T-helper 2 cell treated with Interferon-gamma antibody and Interleukin-4, amounts not matched to agents 100 ng/mL and 5 ng/mL, for 36 hours (primary cell): ENCODE measurements around the gene FSHR. TPM values are rescaled to one million over a fixed set of nuclear protein-coding genes. Genes with fewer than 3 reads are reported as not detected.

Source experiments
- intact Hi-C: fragments of 100-400 bp; cut with micrococcal nuclease; formaldehyde crosslinking; loops from one replicate; pipeline ENCODE4 v1.15.1; 2023
- total RNA-seq: library from RNA; stranded (reverse); gene quantifications from 2 replicates; pipeline ENCODE4 v1.2.3, GENCODE V29; 2022

FSHR gene, protein sequence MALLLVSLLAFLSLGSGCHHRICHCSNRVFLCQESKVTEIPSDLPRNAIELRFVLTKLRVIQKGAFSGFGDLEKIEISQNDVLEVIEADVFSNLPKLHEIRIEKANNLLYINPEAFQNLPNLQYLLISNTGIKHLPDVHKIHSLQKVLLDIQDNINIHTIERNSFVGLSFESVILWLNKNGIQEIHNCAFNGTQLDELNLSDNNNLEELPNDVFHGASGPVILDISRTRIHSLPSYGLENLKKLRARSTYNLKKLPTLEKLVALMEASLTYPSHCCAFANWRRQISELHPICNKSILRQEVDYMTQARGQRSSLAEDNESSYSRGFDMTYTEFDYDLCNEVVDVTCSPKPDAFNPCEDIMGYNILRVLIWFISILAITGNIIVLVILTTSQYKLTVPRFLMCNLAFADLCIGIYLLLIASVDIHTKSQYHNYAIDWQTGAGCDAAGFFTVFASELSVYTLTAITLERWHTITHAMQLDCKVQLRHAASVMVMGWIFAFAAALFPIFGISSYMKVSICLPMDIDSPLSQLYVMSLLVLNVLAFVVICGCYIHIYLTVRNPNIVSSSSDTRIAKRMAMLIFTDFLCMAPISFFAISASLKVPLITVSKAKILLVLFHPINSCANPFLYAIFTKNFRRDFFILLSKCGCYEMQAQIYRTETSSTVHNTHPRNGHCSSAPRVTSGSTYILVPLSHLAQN
- not detected in 2 replicates for total RNA-seq

DNA sequence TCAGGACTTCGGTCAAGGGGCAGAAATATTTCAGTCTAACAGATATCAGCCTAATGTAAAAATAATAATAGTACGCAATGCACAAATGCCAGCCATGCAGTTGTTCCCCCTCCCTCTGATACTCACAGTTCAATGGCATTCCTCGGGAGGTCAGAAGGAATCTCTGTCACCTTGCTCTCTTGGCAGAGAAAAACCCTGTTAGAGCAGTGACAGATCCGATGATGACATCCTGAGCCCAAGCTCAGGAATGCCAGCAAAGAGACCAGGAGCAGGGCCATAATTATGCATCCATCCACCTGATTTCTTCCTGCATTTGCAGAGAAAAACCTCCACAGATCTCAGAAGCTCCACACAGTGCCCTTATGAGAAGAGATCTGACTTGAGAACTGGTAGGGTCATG lies at the start of gene FSHR:
TSS of gene FSHR (minus strand) at position 376 of the 400 bp plus-strand sequence. CDS start at position 278, 98 bp downstream.
- intact Hi-C loops = no loop called here

DNA sequence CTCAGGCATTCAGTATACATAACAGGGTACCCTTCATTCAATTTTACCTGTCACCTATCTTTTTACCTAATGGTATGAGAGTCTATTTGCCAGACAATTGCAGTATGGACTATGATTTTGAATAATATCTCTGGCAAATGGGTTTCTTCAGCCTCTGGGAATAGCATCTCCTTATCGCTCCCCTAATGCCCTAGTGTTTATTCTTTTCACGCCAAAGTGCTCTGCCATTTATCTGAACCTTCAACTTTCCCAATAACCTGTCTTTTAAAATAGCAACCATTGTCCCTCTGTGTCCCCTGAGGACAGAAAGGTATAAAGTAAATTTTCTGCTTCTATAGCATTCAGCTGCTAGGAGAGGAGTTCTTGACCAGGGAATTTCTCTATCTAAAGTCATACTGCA lies 45.0 kb upstream of the FSHR start:
- intact Hi-C loops = no loop called here

DNA sequence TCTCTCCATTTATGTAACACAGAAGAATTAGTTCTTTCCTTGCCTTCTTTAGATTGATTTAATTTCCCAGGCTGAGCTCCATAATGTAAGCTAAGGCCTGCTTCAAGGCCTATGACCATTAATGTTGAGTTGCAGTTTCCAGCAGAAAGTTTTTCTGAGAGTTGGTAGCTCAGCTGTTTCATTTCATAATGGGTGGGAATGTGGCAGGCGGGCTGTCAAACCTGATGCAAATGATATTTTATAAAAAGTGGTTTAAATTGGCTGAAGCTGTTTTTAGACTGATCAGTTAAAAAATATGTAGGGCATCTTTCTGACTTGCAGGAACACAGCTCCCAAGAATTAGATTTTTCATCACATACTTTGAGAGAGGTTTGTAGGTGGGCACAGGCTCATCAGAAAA lies 40.4 kb upstream of the FSHR start:
- intact Hi-C loops = no loop called here

DNA sequence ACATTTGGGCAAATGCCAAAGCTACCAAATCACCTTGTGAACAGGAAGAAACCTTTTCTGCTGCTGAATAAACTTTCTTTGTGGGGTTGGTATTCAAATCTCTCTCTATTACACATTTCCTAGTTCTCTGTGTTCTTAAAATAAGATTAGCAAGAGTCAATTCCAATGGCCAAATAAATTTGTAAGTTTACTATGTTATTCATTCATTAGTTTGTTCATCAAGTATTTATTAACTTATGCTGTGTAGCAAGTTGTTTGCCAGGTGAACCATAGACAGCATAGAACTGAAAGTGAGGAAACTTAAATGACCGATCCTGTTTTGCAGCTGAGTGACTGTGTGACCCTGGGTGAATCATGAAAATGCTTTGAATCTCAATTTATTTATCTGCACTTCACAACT lies 37.7 kb upstream of the FSHR start:
- intact Hi-C loops = no loop called here

DNA sequence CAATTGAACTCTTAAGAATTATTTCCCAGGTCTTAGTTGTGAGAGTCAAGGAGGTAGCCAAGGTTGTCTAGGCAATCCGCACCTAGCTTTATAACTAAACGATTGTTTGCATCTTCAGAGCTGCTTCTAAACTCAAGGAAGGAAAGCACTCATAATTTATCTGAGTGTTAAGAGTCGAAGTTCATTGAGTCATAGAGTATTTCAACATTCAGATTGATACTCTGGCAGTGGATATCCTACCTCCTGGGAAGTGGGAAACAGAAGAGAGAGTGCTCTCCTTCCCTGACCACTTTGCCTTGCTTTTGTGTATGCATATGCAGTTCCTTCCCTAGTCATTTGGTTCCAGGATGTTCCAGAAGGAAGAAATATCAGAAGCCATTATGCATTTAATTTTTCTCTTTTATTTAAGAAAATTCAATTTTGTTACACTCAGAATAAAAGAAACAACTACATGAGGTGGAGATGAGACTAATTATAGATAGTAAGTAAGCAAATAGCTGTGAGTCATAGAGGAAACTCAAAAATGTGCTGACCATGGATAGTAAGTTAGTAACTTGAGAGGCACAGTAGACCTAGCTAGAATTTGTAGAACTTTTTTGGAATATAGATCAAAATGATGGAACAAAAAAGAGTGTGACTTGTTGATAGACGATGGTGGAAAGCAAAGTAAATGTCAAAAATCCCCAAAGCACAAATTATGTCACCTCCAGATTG lies 35.4 kb upstream of the FSHR start:
- intact Hi-C loops = no loop called here

DNA sequence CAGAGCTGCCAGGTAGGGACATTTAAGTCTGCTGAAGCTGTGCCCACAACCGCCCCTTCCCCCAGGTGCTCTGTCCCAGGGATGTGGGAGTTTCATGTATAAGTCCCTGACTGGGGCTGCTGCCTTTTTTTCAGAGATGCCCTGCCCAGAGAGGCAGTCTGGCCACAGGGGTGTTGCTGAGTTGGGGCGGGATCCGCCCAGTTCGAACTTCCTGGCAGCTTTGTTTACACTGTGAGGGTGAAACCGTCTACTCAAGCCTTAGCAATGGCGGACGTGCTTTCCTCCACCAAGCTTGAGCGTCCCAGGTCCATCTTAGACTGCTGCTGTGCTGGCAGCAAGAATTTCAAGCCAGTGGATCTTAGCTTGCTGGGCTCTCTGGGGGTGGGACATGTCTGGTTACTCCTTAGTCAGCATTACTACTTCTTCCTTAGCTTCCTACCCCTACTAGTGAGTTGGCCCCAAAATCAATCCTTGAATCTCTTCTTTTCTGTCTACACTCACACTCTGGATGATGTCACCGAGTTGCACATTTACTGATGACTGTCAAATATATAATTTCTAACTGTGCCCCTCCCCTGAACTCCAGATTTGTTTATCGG lies 31.8 kb upstream of the FSHR start:
- intact Hi-C loops = no loop called here

DNA sequence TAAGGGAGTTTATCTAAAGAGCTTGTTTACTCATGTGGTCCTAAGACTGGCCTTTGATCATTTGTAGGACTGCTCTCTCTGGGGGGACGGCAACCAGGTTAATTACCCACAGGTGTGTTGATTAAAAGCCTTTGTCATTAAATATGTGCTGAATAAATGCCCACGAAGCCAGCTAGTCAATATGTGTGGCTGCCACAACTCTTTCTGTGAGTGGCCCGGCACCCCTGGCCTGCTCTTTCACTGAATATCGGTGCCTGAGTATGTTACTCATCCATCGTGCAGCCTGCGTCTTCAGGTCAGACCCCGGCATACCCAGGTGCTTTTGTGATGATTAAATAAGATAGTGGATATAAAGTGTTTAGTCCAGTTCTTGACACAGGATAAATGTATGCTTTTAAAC lies 24.3 kb upstream of the FSHR start:
- intact Hi-C loops = no loop called here

DNA sequence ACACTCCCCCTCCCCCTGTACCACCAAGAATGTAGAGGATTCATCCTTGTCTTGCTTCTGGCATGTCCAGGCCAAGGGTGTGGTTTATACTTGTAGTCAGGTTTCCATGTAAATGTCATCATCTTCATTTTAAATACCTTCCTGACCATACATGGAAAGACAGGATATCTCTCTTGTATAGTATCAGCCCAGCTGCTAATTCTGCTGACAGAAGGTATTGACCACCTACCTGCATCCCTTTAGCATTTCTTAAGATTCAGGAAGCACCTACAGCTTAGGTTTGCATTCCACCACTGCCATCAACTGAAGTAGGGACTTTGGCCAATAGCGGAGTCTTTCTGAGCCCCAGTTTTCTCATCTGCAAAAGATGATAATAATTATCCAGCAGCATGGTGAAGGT lies 22.9 kb upstream of the FSHR start:
- intact Hi-C loops = no loop called here

DNA sequence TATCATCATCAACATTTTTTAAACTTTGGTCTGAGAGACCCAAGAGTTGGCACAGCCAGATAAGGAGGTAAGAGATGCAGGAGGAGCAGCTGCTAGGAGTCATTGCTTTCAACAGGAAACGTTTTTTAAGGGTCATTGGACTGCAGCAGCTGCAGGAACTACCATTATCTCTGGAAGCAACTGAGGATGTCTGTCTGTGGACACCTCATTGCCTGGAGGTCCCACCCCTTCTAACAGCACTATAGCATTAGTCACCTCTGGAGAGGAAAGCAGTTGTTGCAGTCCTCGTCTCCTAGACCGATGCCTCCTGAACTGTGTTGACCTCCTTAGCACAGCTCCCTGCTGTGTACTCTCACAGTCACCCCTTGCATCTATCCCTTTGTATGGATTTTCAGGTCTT lies 21.5 kb upstream of the FSHR start:
- intact Hi-C loops = no loop called here

DNA sequence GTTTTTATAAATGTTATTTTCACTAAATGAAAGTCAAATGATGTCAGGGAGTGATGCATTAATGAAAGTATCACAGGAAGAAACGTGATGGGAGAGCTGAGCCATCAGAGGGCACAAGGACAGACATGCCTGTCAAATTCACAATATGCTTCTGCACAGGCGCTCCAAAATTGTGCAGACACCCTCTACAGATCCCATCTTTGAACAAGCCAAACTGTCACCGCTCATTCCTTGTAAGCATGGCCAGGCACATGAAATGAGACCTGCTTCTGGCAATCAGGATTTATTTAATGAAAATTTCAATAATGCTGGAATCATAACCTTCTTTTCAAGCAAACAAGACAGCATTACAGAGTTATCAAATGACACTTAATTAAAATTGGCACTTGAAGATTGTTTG lies 20.4 kb upstream of the FSHR start:
- intact Hi-C loops = no loop called here

DNA sequence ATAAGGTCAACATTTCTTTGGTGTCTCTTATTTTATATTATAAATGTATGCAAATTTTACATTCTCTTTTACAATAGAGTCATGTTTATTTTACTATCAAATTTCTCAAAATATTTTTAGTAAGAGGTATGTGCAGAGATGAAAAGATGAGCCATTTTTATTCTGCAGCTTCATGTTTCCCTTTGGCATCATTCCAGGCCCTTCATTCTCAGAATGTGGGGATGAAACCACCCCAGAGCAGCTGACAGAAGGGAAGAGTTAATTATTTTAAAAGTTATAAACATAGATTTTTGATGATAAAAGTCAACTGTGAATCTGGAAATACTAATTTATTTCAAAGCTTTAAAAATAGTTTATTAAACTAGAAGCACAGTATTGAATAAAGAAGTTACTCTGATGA lies 12.8 kb upstream of the FSHR start:
- intact Hi-C loops = no loop called here

DNA sequence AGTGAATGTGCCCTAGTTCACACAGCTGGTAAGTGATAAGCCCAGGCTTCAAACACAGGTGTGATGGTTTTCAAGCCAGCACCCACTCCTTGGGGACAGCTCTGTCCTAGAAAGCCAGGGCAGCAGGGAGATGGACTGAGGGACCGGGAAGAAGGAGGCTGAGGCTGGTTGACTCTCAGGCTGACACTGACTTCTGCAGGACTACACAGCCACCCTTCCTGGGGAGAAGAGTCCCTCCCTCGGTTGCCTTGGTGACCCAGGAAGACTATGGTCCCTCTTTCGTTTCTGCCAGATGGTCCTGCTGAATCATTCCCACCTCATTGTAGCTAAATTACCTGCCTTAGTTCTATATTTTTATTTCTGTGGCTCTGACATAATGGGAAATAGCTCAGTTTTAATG lies 11.3 kb upstream of the FSHR start:
- intact Hi-C loops = no loop called here

DNA sequence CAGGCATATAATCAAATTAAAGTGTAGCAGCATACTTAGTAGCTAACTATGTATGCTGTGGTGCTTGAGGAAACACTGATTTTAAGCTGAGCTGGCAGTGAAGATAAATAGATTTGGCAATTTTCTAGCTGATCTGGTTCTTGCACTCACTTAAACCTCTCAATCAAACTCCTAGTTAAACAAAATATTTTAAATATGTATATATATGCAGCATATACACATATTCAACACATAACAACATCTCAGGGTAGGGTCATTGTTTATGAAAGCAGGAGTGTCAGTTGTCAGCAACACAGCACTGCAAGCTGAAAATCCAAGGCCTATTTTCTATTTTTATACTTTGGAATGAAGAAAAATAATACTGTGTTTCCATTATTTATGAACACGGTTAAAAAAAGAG lies 10.4 kb upstream of the FSHR start:
- intact Hi-C loops = no loop called here

DNA sequence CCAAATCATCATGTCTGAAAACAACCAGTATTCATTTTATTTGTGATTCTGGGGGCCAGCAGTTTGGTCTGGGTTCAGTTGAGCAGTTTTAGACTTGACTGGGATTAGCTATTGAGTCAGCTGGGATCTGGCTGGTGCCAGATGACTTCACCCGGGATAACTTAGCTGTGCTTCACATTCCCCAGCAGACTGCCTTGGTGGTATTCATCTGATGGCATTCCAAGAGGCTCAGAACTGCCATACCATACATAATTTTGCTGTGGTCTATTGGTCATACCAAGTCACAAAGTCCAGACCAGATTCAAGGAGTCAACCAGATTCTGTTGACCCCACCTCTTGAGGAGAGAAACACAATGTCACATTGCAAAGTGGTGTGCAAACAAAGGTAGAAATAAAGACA lies 7.8 kb upstream of the FSHR start:
- intact Hi-C loops = no loop called here

DNA sequence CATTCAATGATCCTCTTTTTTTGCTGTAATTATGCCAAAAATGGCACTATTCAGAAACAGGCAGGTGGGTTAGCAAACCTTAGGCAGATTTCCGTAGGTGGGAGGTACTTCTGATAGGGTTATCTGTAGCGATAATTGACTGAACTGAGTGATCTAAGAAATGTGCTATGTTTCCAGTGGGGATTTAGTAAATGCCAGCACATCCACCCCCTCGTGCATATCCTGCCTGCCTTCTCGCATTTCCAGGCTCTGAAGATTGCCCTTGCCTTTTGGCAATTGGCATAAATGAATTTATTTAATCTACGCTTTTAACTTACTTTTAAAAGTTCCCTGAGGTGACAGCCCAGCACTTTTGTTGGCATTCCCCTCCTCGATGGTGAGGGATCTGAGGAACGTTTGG lies 576 bp upstream of the FSHR start:
- intact Hi-C loops = no loop called here

DNA sequence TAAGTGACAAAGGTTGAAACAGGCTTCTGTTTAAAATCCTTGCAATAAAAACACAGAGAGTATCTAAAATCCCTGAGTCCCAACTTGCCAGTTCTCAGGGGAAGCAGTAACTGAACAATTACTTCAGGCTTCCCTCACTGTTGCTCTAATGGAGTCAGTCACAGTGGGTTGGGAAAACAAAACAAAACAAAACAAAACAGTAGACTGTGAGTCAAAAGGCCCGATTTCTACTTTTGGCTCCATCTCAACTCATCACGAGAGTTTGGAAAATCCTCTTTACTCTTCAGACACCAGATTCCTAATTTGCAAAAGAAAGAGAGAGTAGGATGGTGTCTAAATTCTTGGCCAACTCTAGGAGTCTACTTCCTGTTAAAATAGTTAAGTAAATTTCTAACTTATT lies 1.1 kb downstream of the FSHR start:
- intact Hi-C loops = no loop called here

DNA sequence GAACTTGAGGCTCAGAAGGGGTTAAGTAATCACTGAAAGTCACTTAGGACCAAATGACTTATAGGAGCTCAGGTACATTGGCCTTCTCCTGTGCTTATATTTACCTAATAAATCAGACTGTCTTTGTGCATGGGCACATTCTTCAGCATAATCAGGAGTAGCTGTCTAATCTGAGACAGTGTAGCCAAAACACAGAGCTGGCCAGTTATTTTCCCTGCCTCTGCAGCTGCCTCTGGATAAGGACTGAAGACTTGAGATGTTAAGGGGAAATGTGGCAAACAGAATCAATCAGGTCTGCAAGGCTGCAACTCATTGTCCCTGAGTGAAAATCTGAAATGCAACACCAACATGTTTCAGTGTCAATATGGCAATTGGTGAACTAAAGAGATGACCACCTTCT lies 1.5 kb downstream of the FSHR start:
- intact Hi-C loops = no loop called here

DNA sequence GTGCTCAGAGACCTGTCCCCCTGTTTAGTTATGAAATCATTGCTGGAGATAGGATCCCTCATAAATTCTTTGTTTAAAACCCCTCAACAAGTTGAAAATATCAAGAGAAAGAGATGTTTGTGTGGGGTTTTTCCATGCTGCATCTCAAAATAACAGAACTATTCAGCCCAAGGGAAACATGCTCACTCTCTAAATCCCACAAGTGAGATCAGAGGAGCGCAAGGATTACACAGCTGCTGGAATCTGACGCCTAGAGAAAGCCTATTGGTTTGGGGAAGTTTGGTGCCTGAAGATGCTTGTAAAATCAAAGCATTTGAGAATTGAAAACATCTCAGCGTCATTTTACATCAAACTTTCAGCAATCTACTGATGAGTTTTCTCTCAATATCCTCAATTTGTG lies 7.9 kb downstream of the FSHR start:
- intact Hi-C loops = no loop called here

DNA sequence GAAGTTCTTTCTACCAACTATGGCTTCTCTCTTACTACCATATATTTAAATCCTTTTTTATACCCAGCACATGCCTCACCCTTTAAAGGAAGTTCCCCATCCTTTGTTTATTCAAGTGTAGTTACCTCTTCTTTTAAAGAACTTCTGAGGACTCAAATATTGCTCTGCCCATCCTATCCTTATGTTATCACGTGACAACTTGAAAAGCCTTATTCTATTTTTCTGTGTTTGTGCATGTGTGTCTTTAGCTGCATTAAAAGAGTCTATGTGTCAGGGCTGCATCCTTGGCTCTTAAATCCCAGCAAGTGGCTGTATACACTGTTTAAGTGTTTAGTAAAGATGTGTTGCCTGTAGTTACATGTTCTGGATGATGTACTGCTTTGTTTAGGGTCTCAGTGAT lies 22.5 kb downstream of the FSHR start:
- intact Hi-C loops = no loop called here

DNA sequence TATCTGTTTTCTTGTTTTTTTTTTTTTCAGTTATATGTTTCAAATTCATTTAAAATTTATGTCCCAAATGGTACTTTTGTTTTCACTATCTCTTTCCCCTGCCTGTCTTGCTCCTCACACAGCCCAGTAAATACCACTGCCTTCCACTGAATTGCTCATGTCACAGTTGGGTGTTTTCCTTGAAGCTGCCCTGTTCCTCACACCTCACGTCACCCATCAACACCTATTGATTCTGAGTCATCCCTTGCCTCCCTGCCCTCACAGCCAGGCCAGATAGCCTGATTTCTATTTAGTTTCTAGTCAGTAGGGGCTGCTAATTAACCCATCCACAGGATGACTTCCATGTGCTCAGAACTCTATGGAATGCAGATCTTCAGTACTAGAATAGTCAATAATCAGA lies 25.3 kb downstream of the FSHR start:
- intact Hi-C loops = no loop called here

DNA sequence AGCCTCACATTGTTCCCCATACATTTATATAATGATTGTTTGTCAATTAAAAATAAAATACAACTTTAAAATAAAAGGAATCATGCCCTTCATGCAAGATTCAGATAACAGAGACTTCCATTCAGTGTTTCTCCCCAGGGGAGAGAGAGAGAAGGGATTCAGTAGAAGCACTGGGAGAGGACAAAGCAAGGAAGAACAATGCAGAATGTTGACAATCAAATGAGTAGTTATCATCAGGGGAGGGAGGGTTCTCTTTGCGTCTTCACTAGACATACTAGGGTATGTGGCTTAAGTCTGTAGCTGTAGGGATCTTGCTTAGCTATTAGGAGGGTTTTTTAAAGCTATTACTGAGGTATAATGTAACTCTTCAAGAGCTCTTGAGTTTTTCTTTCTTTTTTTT lies 30.7 kb downstream of the FSHR start:
- intact Hi-C loops = no loop called here

DNA sequence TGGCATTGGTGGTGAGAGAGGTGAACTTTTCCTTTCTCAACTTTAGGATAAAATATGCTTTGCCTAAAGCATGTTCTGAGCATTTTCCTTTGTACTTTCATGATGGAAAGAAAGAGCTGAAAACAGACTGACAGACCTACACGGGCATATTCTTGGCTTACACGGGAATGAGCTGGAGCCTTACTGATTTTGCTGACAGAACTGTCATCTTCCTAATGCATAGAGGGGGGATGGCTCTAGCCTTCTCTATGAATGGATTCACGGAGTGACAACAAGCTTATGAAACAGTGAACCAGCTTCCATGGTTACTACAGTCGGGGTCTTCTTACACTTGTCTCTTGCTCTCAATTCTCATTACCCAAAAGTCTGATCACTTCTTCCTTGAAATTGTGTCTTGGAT lies 32.2 kb downstream of the FSHR start:
- intact Hi-C loops = no loop called here
